ENCODE measurements around the gene LIPT2.
A peak's percentile ranks its signal among the peaks of the same experiment; 100 is the strongest.

LIPT2 gene

GRCh38 chr11:74465291-74465708, 28.2 kb downstream of the LIPT2 start:
- DNase-seq (ENCODE audit: low read depth): no peak

GRCh38 chr11:74464746-74465145, 28.8 kb downstream of the LIPT2 start:
- no peak for DNase-seq (ENCODE audit: low read depth)

- DNase-seq (ENCODE audit: low read depth): no peak
These were observed 30.3 kb downstream of the LIPT2 start for GRCh38 chr11:74463216-74463615.

- DNase-seq (ENCODE audit: low read depth): no peak
These were observed 30.9 kb downstream of the LIPT2 start for GRCh38 chr11:74462631-74463030.

- no peak for DNase-seq (ENCODE audit: low read depth)
These were observed 31.5 kb downstream of the LIPT2 start for GRCh38 chr11:74462009-74462408.

- DNase-seq (ENCODE audit: low read depth): no peak
These were observed 32.9 kb downstream of the LIPT2 start for GRCh38 chr11:74460481-74461154.

- DNase-seq (ENCODE audit: low read depth): no peak
These were observed 33.5 kb downstream of the LIPT2 start for GRCh38 chr11:74460065-74460464.

- DNase-seq (ENCODE audit: low read depth): no peak
These were observed 33.9 kb downstream of the LIPT2 start for GRCh38 chr11:74459584-74459983.

GRCh38 chr11:74457356-74457755, 36.2 kb downstream of the LIPT2 start:
- DNase-seq (ENCODE audit: low read depth): no peak

- DNase-seq (ENCODE audit: low read depth): peak; percentile 15
These were observed 40.0 kb downstream of the LIPT2 start for GRCh38 chr11:74453373-74453975.

- DNase-seq (ENCODE audit: low read depth): no peak
These were observed 41.2 kb downstream of the LIPT2 start for GRCh38 chr11:74452366-74452765.

- DNase-seq (ENCODE audit: low read depth): no peak
These were observed 43.2 kb downstream of the LIPT2 start for GRCh38 chr11:74450318-74450717.

- no peak for DNase-seq (ENCODE audit: low read depth)
These were observed 44.1 kb downstream of the LIPT2 start for GRCh38 chr11:74449369-74449931.

GRCh38 chr11:74447720-74448119, 45.8 kb downstream of the LIPT2 start:
- no peak for DNase-seq (ENCODE audit: low read depth)

GRCh38 chr11:74446532-74446938, 47.0 kb downstream of the LIPT2 start:
- no peak for DNase-seq (ENCODE audit: low read depth)

- DNase-seq (ENCODE audit: low read depth): no peak
These were observed 49.2 kb downstream of the LIPT2 start for GRCh38 chr11:74444173-74444826.

GRCh38 chr11:74443071-74443864, 50.3 kb downstream of the LIPT2 start:
- DNase-seq (ENCODE audit: low read depth): no peak

- DNase-seq (ENCODE audit: low read depth): no peak
These were observed 50.9 kb downstream of the LIPT2 start for GRCh38 chr11:74442636-74443035.

Measured in T-helper 22 cell (primary cell).